DOHH2 (cell line): ENCODE measurements around the gene NFIA.

Experiments
- EZH2phosphoT487 ChIP-seq: fragments of 200-600 bp; sonication (generic); IDR thresholded peaks from 2 replicates; pipeline ENCODE4 v1.6.1; 2017; ENCODE audit warnings: borderline replicate concordance, mild to moderate bottlenecking, antibody characterized with exemption, low read length, moderate library complexity, mixed read lengths
- TF ChIP-seq, protein P1 (sequence below): fragments of 200-600 bp; sonication (generic); IDR thresholded peaks from one replicate; pipeline ENCODE4 v1.5.1; 2014; ENCODE audit warnings: antibody characterized with exemption, mild to moderate bottlenecking, low read depth, low read length; ENCODE audit not compliant: poor library complexity, severe bottlenecking

DNA sequence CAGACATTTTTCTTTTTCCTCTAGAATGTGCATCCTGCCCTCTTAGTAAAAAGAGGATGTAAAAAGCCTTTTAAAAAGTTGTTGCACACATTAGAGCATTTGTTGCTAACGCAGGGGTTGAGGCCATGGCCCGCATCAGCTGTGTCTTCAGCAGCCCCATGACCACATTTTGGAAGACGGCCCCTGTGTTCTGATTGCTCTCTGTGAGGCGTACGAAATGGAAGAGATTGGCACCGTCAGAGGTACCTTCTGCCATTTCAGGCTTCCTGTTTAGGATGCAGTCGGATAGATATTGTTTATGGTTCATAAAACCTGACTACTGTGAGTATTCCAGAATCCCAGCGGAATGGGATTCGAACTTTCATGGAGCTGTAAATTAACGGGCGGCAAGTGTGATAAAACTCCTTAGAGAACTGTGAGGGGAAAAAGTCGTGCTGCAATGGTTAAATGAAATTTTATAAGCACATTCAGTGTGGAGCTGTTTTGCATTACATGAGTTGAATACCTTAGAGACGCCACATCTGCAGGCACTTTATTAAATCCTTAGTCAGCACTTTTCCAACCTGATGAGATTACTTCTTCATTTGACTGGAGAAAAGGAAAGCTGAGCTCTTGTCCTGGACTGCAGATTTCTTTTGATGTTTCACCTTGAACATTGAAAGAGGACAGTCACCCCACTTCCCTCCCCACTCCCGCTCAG, 368.7 kb downstream of the NFIA start:
- TF ChIP-seq, protein P1, sequence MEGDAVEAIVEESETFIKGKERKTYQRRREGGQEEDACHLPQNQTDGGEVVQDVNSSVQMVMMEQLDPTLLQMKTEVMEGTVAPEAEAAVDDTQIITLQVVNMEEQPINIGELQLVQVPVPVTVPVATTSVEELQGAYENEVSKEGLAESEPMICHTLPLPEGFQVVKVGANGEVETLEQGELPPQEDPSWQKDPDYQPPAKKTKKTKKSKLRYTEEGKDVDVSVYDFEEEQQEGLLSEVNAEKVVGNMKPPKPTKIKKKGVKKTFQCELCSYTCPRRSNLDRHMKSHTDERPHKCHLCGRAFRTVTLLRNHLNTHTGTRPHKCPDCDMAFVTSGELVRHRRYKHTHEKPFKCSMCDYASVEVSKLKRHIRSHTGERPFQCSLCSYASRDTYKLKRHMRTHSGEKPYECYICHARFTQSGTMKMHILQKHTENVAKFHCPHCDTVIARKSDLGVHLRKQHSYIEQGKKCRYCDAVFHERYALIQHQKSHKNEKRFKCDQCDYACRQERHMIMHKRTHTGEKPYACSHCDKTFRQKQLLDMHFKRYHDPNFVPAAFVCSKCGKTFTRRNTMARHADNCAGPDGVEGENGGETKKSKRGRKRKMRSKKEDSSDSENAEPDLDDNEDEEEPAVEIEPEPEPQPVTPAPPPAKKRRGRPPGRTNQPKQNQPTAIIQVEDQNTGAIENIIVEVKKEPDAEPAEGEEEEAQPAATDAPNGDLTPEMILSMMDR = no peak
- no peak for TF ChIP-seq EZH2phosphoT487
